ENCODE data around the gene LNX2. TPM values are rescaled to one million over a fixed set of nuclear protein-coding genes. Genes with fewer than 3 reads are reported as not detected.

Gene LNX2
- total RNA-seq, 2 experiments from 2014 or later, result 6.8 to 9.7 TPM

DNA sequence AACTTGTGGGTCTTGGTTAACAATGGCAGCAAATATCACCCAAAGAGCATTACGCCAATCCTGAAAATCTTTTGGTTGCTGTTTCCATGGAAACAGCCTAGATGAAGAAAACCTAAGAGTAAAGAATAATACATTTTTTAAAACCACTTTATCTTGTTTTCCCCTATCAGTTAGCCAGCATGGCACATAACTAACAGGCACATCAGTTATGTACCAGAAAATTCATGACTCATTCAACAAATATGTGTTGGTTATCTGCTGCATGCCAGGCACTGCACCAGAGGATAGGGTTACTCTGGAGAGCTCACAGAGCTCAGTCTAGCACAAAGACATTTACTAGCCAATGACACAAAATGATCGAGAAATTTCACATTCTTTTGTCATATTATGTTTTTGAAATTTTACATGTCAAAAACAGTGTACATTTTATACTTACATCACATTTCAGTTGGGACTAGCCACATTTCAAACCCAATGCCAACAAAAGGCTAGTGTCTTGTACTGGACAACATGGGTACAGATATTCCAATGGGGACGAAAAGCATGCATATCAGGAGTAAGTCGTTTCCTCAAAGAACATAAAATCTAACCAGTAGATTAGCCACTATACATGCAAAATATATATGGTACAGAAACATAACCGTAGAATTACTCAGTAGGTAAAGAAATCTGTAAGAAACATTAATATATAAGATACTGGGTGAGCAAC is 20.3 kb downstream of the LNX2 start:
- Histone ChIP-seq H3K9me3 (ENCODE audit: low read length) (no peaks in the 10 kb centered on the region), H3K27ac (ENCODE audit: low read depth, low read length, poor library complexity, severe bottlenecking) (no peak overlapping the region), H3K9me2 (ENCODE audit: insufficient read depth, low read length) (no peaks in the 10 kb centered on the region), H3K36me3 (ENCODE audit: insufficient read depth, low read length) (no peaks in the 10 kb centered on the region), H3K4me3 (ENCODE audit: low read depth, low read length, poor library complexity, severe bottlenecking) (no peak overlapping the region), H4K20me1 (ENCODE audit: insufficient read depth, low read length) (peaks cover 7% of the 10 kb centered on the region; the same call in 1 of the 2 replicates), H2AFZ (ENCODE audit: low read length) (no peak overlapping the region), H3K79me2 (ENCODE audit: insufficient read depth, low read depth, low read length) (peaks cover 4% of the 10 kb centered on the region; the same call in 1 of the 2 replicates), H3K4me1 (ENCODE audit: insufficient read depth, low read length, poor library complexity, severe bottlenecking) (peaks cover 9% of the 10 kb centered on the region), H3K4me2 (ENCODE audit: low read length) (no peak overlapping the region)
- ChIA-PET POLR2A (no interaction called here), CTCF (ENCODE audit: unreplicated experiment) (no interaction called here)
- DNase-seq (ENCODE audit: low spot score), result no peak
- no TSS peak for BruUV-seq (replicated peaks)
- intact Hi-C loops (cut with micrococcal nuclease; ENCODE audit: unreplicated experiment), result no loop called here
- TF ChIP-seq EZH2phosphoT487 (IDR thresholded peaks at IDR 0.05; ENCODE audit: borderline replicate concordance, low read depth, low read length), result no peak
- TF ChIP-seq, protein P1, sequence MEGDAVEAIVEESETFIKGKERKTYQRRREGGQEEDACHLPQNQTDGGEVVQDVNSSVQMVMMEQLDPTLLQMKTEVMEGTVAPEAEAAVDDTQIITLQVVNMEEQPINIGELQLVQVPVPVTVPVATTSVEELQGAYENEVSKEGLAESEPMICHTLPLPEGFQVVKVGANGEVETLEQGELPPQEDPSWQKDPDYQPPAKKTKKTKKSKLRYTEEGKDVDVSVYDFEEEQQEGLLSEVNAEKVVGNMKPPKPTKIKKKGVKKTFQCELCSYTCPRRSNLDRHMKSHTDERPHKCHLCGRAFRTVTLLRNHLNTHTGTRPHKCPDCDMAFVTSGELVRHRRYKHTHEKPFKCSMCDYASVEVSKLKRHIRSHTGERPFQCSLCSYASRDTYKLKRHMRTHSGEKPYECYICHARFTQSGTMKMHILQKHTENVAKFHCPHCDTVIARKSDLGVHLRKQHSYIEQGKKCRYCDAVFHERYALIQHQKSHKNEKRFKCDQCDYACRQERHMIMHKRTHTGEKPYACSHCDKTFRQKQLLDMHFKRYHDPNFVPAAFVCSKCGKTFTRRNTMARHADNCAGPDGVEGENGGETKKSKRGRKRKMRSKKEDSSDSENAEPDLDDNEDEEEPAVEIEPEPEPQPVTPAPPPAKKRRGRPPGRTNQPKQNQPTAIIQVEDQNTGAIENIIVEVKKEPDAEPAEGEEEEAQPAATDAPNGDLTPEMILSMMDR (conservative IDR thresholded peaks at IDR 0.05; ENCODE audit: low read length), result no peak

DNA sequence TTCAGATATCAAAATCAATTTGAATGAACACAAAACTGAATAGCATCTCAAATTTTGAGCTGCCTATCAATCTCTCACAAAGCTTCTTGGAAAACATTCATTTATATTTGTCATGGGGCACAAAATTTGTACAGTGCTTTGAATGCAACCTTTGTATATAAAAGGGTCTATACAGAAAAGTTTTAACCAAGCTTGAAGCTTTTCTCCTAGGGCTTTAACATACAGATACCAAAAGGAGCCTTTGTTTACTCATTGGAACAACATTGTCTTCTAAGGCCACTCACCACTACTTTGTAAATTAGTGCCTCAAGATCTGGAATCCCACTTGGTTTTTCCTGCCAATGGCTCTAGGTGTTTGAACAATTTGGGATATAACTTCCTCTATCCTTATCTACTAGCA is 21.2 kb downstream of the LNX2 start:
- DNase-seq (ENCODE audit: low spot score), result no peak
- H2AFZ ChIP-seq (ENCODE audit: low read length), result no peak overlapping the region
- no peak overlapping the region for H3K4me3 ChIP-seq (ENCODE audit: low read depth, low read length, poor library complexity, severe bottlenecking)
- no peaks in the 10 kb centered on the region for H3K9me2 ChIP-seq (ENCODE audit: insufficient read depth, low read length)
- H3K27ac ChIP-seq (ENCODE audit: low read depth, low read length, poor library complexity, severe bottlenecking), result no peak overlapping the region
- H3K4me1 ChIP-seq (ENCODE audit: insufficient read depth, low read length, poor library complexity, severe bottlenecking), result peaks cover 11% of the 10 kb centered on the region
- TF ChIP-seq EZH2phosphoT487 (IDR thresholded peaks at IDR 0.05; ENCODE audit: borderline replicate concordance, low read depth, low read length), result no peak
- TF ChIP-seq, protein P1 (conservative IDR thresholded peaks at IDR 0.05; ENCODE audit: low read length), result no peak
- no peaks in the 10 kb centered on the region for H3K36me3 ChIP-seq (ENCODE audit: insufficient read depth, low read length)
- BruUV-seq (replicated peaks), result no TSS peak
- POLR2A ChIA-PET, result interaction anchor here (0.6 to 2.1 kb wide), 4 partner anchors 13 to 724 kb away, joined by 3 to 8 read pairs (median 6); partner anchors contain the start of gene LNX2
- no peaks in the 10 kb centered on the region for H3K9me3 ChIP-seq (ENCODE audit: low read length)
- no peak overlapping the region for H3K4me2 ChIP-seq (ENCODE audit: low read length)
- peaks cover 7% of the 10 kb centered on the region; the same call in 1 of the 2 replicates for H4K20me1 ChIP-seq (ENCODE audit: insufficient read depth, low read length)
- CTCF ChIA-PET (ENCODE audit: unreplicated experiment), result no interaction called here
- intact Hi-C loops (cut with micrococcal nuclease; ENCODE audit: unreplicated experiment), result no loop called here
- no peaks in the 10 kb centered on the region for H3K79me2 ChIP-seq (ENCODE audit: insufficient read depth, low read depth, low read length)

Data from OCI-LY7 (cell line).